ENCODE results near the gene GNB1L. TPM values are rescaled to one million over a fixed set of nuclear protein-coding genes. Genes with fewer than 3 reads are reported as not detected.

Gene GNB1L
- total and polyA plus RNA-seq, 8 donors = 2.1 to 4.8 (median 3.6) TPM

- 90 to 93% methylated on average over 8 of the region's 8 CpGs for WGBS, 2 donors
These were observed 48.9 kb downstream of the GNB1L start for GRCh38 chr22:19805821-19806212.

GRCh38 chr22:19803736-19804267 is 50.9 kb downstream of the GNB1L start:
- intact Hi-C loops (cut with DNase I) = no loop called here
- no peak overlapping the region for H3K27ac ChIP-seq
- 93 to 97% methylated on average over 8 of the region's 8 CpGs for whole genome bisulfite sequencing, 2 donors
- DNase-seq (peak in 2 of 6 donors; percentile 31 to 39), FAIRE-seq (no peak), ATAC-seq (no peak)
- no peaks in the 10 kb centered on the region for H3K36me3 ChIP-seq
- no peaks in the 10 kb centered on the region for H3K27me3 ChIP-seq
- H3K4me1 ChIP-seq = no peaks in the 10 kb centered on the region
- H3K4me3 ChIP-seq = no peak overlapping the region
- TF ChIP-seq CTCF (IDR thresholded peaks at IDR 0.05) = no peak
- no peaks in the 10 kb centered on the region for H3K9me3 ChIP-seq

More at GRCh38 chr22:19805821-19806212, 48.9 kb downstream of the GNB1L start:
- DNase-seq (peak in 1 of 6 donors; percentile 20), ATAC-seq (no peak), FAIRE-seq (no peak)
- Histone ChIP-seq H3K9me3 (no peaks in the 10 kb centered on the region), H3K27me3 (no peaks in the 10 kb centered on the region), H3K4me3 (no peak overlapping the region), H3K36me3 (no peaks in the 10 kb centered on the region), H3K4me1 (no peaks in the 10 kb centered on the region), H3K27ac (no peak overlapping the region)
- no peak for TF ChIP-seq CTCF (IDR thresholded peaks at IDR 0.05)
- intact Hi-C loops (cut with DNase I) = no loop called here

GRCh38 chr22:19802894-19803735 is 51.6 kb downstream of the GNB1L start:
- ATAC-seq (no peak), DNase-seq (peak in 2 of 6 donors; percentile 41 to 42), FAIRE-seq (no peak)
- 89 to 94% methylated on average over 19 of the region's 19 CpGs for WGBS, 2 donors
- no peaks in the 10 kb centered on the region for H3K27me3 ChIP-seq
- TF ChIP-seq CTCF (IDR thresholded peaks at IDR 0.05) = no peak
- no peaks in the 10 kb centered on the region for H3K36me3 ChIP-seq
- no peaks in the 10 kb centered on the region for H3K4me1 ChIP-seq
- H3K9me3 ChIP-seq = no peaks in the 10 kb centered on the region
- no peak overlapping the region for H3K4me3 ChIP-seq
- no peak overlapping the region for H3K27ac ChIP-seq
- intact Hi-C loops (cut with DNase I) = no loop called here

DNA sequence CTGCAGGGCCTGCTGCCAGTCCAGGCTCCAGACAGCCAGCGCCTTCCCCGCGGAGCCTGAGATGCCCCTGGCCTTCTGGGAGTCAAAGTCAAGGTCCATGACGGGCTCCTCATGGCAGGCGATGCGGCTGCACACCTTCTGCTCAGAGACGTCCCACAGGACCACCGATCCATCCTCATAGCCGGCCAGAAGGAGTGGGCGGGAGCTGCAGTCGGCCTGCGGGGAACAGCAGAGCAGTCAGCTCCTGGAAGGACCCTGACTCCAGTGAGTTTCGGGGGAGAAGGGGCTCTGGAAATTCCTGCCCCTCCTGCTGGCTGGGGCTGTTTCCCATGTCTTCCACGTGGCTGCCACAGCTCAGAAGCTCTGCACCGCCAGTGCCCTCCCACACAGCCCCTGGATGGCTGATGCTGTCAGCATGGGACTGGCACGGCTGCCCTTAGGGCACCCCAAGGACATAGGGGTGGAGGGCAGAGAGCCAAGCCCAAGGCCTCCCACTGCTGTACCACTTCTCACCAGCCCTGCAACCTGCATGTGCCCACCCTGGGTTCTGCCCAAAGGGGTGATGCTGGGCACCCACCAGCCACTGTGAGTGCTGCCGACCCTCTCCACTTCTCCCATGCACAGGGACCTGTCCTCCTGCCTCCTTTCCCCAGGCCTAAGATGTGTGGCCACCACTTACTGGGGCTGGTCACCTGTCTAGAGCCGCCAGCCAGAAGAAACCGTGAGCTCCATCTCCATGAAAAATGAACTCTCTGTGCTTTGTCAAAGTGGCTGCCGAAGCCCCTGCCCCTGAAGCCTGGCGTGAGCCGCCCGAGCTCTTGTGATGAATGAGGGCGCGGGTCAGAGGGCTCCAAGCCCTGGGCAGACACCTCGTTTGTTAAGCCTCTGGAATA is 52.4 kb downstream of the GNB1L start:
- Histone ChIP-seq H3K27ac (no peak overlapping the region), H3K9me3 (no peaks in the 10 kb centered on the region), H3K4me1 (no peaks in the 10 kb centered on the region), H3K4me3 (no peak overlapping the region), H3K36me3 (no peaks in the 10 kb centered on the region), H3K27me3 (no peaks in the 10 kb centered on the region)
- no peak for ATAC-seq
- FAIRE-seq = no peak
- 88% methylated on average over 26 of the region's 26 CpGs for WGBS, 2 donors
- peak in 2 of 6 donors; percentile 38 to 47 for DNase-seq
- intact Hi-C loops (cut with DNase I) = no loop called here
- no peak for TF ChIP-seq CTCF (IDR thresholded peaks at IDR 0.05)

All from pancreas (tissue), 10 donors.